Measurements from ENCODE around the gene SLTM. TPM values are rescaled to one million over a fixed set of nuclear protein-coding genes. Genes with fewer than 3 reads are reported as not detected.

SLTM gene
- total RNA-seq, 1 experiment from 2014 or later: 127 TPM

DNA sequence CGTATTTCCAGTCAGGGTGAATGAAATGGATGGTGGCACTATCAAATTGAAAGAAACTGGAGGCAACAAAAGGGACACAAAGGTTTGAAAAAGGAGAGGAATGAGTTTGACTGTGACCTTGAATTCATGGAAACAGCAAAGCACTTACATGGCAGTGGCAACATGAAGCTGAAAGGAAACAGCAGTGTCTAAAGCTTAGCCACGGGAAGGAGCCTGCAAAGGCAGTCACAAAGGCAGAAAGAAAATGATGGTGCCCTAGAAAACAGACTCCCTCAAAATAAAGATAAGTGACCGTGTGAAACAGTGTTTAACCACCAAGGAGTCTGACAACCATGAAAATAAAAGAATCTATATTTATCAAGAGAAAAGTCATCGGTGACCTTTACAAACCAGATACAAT, 51.2 kb downstream of the SLTM start:
- Histone ChIP-seq H3K27me3 (replicated peaks; ENCODE audit: insufficient read depth, low read depth, low read length, poor library complexity) (no peaks in the 10 kb centered on the region), H3K36me3 (ENCODE audit: insufficient read depth, low read length, poor library complexity, severe bottlenecking) (peaks cover 78% of the 10 kb centered on the region), H3K27ac (ENCODE audit: low read depth, low read length, poor library complexity, severe bottlenecking) (no peak overlapping the region), H3K9me3 (ENCODE audit: low read depth, low read length, poor library complexity, severe bottlenecking) (no peaks in the 10 kb centered on the region), H3K4me1 (ENCODE audit: insufficient read depth, low read length, poor library complexity, severe bottlenecking) (peaks cover 26% of the 10 kb centered on the region), H3K4me3 (ENCODE audit: low read depth, low read length, poor library complexity, severe bottlenecking) (no peak overlapping the region)
- no TSS peak for BruUV-seq (replicated peaks)
- no peak for DNase-seq (ENCODE audit: low spot score)
- ChIA-PET CTCF (interaction anchor here (0.6 to 0.8 kb wide), 2 partner anchors 9 to 670 kb away, joined by 3 to 4 read pairs; no protein-coding TSS in a partner anchor), POLR2A (ENCODE audit: low non-redundant PET) (no interaction called here)
- intact Hi-C loops (cut with micrococcal nuclease; ENCODE audit: unreplicated experiment): loop anchor here (10.0 kb wide), 1 partner anchor 657 kb away; no protein-coding TSS in a partner anchor
- TF ChIP-seq EZH2 (IDR thresholded peaks at IDR 0.05; ENCODE audit: borderline replicate concordance, low read depth, low read length, poor library complexity, severe bottlenecking): no peak
- TF ChIP-seq, protein P1, sequence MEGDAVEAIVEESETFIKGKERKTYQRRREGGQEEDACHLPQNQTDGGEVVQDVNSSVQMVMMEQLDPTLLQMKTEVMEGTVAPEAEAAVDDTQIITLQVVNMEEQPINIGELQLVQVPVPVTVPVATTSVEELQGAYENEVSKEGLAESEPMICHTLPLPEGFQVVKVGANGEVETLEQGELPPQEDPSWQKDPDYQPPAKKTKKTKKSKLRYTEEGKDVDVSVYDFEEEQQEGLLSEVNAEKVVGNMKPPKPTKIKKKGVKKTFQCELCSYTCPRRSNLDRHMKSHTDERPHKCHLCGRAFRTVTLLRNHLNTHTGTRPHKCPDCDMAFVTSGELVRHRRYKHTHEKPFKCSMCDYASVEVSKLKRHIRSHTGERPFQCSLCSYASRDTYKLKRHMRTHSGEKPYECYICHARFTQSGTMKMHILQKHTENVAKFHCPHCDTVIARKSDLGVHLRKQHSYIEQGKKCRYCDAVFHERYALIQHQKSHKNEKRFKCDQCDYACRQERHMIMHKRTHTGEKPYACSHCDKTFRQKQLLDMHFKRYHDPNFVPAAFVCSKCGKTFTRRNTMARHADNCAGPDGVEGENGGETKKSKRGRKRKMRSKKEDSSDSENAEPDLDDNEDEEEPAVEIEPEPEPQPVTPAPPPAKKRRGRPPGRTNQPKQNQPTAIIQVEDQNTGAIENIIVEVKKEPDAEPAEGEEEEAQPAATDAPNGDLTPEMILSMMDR (conservative IDR thresholded peaks at IDR 0.05; ENCODE audit: low read depth, low read length): no peak

DNA sequence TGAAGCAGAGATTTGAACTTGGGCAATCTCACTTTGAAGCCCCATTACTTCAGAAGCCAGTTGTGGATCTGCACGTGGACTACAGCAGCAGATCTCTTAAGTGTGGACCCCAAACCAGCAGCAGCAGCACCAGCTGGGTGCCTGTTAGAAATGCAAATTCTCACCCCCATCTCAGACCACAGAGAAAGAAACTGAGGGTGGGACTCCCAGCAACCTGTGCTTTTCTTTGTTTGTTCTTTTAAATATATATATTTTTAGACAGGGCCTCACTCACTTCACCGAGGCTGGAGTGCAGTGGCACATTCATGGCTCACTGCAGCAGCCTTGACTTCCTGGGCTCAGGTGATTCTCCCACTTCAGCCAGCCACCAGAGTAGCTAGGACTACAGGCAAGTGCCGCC, 53.2 kb downstream of the SLTM start:
- TF ChIP-seq, protein P1 (conservative IDR thresholded peaks at IDR 0.05; ENCODE audit: low read depth, low read length): no peak
- TF ChIP-seq EZH2 (IDR thresholded peaks at IDR 0.05; ENCODE audit: borderline replicate concordance, low read depth, low read length, poor library complexity, severe bottlenecking): no peak
- peak overlapping the region; percentile 59 for H3K27ac ChIP-seq (ENCODE audit: low read depth, low read length, poor library complexity, severe bottlenecking)

DNA sequence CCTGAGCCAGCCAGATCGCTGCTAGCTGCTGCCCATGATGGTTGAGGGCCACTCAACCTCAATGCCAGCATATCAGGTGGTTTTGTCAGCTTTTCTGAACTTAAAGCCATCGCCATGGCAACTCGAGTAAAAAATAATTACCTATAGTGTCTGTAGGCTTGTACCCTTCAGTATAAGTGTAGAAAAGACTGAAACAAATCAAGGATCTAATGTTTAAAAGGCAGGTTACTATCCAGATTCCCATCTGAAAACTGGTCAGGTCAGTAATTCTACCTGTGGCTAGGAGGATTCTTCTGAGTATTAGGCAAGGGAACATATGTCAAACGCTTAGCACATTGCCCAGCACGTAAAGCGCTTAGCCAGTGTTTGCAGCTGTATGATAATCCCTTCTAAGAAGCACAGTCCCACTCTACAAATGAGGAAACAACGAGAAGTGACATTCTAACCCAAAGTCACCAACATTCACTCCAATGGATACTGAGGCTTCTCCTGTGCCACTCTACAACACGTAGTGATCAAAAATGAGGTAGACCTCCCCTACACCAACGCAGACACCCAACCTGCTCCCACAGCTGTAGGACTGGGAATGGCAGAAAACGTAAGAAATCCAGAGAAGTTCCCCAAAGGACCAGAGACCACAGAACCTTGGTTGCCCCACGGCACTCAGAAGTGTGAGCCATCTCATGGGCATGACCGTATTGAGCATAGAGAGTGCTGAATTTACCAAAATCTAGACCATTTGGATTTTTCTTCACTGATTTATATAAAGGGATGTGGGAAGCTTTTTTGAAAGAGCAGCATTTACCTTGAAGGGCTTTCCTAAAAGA, 55.3 kb downstream of the SLTM start:
- BruUV-seq (replicated peaks): no TSS peak
- POLR2A ChIA-PET (ENCODE audit: low non-redundant PET): no interaction called here
- H3K36me3 ChIP-seq (ENCODE audit: insufficient read depth, low read length, poor library complexity, severe bottlenecking): peaks cover 43% of the 10 kb centered on the region
- no peak overlapping the region for H3K27ac ChIP-seq (ENCODE audit: low read depth, low read length, poor library complexity, severe bottlenecking)
- H3K9me3 ChIP-seq (ENCODE audit: low read depth, low read length, poor library complexity, severe bottlenecking): no peaks in the 10 kb centered on the region
- no peak overlapping the region for H3K4me3 ChIP-seq (ENCODE audit: low read depth, low read length, poor library complexity, severe bottlenecking)
- CTCF ChIA-PET: no interaction called here
- no peak for DNase-seq (ENCODE audit: low spot score)
- intact Hi-C loops (cut with micrococcal nuclease; ENCODE audit: unreplicated experiment): no loop called here
- peaks cover 26% of the 10 kb centered on the region for H3K4me1 ChIP-seq (ENCODE audit: insufficient read depth, low read length, poor library complexity, severe bottlenecking)
- TF ChIP-seq, protein P1 (conservative IDR thresholded peaks at IDR 0.05; ENCODE audit: low read depth, low read length): no peak
- H3K27me3 ChIP-seq (replicated peaks; ENCODE audit: insufficient read depth, low read depth, low read length, poor library complexity): no peaks in the 10 kb centered on the region

More for the DNA sequence above, 53.2 kb downstream of the SLTM start:
- BruUV-seq (replicated peaks): no TSS peak
- ChIA-PET POLR2A (ENCODE audit: low non-redundant PET) (no interaction called here), CTCF (no interaction called here)
- Histone ChIP-seq H3K27me3 (replicated peaks; ENCODE audit: insufficient read depth, low read depth, low read length, poor library complexity) (no peaks in the 10 kb centered on the region), H3K4me3 (ENCODE audit: low read depth, low read length, poor library complexity, severe bottlenecking) (no peak overlapping the region), H3K4me1 (ENCODE audit: insufficient read depth, low read length, poor library complexity, severe bottlenecking) (peaks cover 26% of the 10 kb centered on the region), H3K36me3 (ENCODE audit: insufficient read depth, low read length, poor library complexity, severe bottlenecking) (peaks cover 59% of the 10 kb centered on the region), H3K9me3 (ENCODE audit: low read depth, low read length, poor library complexity, severe bottlenecking) (no peaks in the 10 kb centered on the region)
- intact Hi-C loops (cut with micrococcal nuclease; ENCODE audit: unreplicated experiment): loop anchor here (10.0 kb wide), 1 partner anchor 656 kb away; no protein-coding TSS in a partner anchor
- no peak for DNase-seq (ENCODE audit: low spot score)
